Cardiac septum (tissue), 1 donor: ENCODE results near the gene DBN1. TPM values are rescaled to one million over a fixed set of nuclear protein-coding genes. Genes with fewer than 3 reads are reported as not detected.

ENCODE experiments used
- DNase-seq: peaks from one replicate; pipeline ENCODE4 v3.0.0-alpha.2; 2020; ENCODE audit warnings: low spot score
- intact Hi-C: fragments of 100-400 bp; cut with DNase I; formaldehyde crosslinking; loops from one replicate; pipeline ENCODE4 v1.14.0; 2022
- total RNA-seq: library from RNA; stranded (reverse); fragmentation: NEBNext Ultra II Directional; extraction: Animal tissue kit (Norgen Biotek cat#: 25700); gene quantifications from one replicate; pipeline ENCODE4 v1.2.1, GENCODE V29; 2021
- donor health status: DM: no; HTN: no; CAD: no.

The DBN1 gene
- total RNA-seq, 1 donor from 2014 or later, result 27.5 TPM

DNA sequence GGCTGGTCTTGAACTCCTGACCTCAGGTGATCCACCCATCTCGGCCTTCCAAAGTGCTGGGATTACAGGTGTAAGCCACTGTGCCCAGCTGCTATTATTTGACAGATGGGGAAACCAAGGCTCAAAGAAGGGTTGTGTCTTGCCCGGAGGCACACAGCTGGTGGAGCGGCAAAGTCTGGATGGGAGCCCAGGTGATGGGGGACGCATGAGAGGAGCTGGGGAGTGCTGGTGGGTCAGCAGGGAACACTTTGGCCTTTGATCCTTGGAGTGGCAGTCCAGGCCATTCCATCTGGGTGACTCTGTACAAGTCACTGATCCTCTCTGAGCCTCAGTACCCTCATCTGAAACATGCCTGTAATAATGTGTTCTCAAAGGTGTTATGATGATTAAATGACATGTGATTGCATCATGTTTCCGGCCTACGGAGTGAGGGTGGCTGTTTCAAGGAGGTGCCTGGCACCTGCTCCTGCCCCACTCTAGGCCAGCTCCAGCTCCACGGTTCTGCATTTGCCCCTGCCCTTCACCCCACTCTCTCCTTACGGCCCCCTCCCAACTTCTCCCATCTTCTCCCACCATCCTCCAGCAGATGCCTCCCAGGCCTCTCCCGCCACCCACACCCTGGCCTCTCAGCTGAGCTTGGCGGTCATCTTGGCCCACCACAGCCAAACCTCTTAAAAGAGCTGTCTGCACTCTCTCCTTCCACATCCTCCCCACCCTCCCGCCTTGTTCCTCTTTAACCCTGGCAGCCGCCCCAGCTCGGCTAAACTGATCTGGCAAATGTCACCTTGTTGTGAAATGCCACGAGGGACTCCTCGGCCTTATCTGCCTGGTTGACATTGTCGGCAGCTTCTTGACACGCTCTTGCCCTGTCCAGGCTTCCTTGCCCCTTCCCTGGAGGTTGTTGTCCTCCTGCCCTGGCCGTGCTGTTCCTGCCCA, 5.5 kb upstream of the DBN1 start:
- intact Hi-C loops, result loop anchor here (2.0 kb wide), 2 partner anchors 18 to 22 kb away; partner anchors contain the start of gene PDLIM7
- peak; percentile 95 for DNase-seq

DNA sequence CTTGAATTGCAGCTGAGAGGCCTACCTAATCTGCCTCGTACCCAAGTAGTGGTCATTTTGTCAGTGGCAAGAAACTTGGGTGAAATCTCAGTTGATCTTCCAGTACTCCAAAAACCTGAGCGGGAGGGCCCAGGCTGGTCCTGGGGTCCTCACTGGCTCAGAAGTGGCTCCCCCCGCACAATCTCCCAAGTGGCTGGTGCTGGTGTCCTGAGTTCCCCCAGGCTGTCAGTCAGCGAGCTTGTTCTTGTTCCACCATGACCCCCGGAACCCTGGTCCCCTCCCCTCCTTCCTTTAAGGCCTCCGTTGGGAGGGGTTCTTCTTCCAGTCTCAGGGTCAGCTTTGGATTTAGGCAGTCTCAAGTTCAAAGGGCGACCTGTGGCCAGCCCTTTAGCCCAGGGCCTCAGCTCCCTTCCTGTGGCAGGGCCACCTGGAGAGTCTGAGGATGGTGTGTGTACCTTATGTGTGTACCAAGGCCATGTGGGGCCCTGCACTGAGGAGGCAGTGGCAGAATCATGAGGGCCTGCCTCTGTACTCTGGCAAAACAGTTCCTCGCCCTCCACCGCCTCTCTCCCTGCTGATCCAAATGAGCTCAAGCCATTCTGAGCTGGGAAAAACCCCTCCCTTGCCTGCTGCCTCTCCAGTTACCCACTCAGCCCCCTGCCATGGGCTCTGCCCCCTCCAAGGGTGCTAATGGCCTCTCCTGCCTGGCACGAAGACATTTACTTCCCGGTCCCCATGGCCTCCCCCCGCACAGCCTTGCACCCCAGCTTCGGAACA, 4.5 kb upstream of the DBN1 start:
- intact Hi-C loops, result loop anchor here (2.0 kb wide), 2 partner anchors 19 to 21 kb away; partner anchors contain the start of gene PDLIM7
- no peak for DNase-seq

DNA sequence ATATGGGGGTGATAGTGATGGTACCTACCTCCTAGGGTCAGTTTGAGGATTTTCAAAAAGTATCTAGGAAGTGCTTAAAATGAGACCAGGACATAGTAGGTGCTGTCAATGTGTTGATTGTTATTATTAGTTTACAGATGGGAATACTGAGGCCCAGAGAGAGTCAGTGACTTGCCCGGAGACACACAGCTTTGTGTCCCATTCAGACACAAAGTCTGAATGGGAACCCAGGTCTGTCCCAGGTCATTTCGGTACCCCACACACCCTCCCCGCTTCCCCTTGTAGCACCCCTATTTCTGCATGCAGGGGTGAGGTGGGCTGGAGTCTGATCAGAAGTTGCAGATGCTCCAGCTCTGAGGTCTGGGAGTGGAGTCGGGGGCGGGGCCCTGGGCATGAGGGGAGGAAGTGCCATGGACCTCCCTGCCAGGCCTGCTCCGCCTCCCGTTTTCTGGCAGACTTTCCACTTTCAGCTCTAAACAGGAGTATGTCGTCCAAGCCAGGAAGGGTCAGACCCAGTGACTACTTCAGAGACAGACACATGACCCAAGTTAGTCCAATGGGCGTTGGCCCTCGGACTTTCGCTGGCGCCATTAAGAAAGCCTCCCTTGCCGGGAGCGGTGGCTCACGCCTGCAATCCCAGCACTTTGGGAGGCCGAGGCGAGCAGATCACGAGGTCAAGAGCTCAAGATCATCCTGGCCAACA, 3.2 kb upstream of the DBN1 start:
- no peak for DNase-seq
- intact Hi-C loops, result no loop called here

DNA sequence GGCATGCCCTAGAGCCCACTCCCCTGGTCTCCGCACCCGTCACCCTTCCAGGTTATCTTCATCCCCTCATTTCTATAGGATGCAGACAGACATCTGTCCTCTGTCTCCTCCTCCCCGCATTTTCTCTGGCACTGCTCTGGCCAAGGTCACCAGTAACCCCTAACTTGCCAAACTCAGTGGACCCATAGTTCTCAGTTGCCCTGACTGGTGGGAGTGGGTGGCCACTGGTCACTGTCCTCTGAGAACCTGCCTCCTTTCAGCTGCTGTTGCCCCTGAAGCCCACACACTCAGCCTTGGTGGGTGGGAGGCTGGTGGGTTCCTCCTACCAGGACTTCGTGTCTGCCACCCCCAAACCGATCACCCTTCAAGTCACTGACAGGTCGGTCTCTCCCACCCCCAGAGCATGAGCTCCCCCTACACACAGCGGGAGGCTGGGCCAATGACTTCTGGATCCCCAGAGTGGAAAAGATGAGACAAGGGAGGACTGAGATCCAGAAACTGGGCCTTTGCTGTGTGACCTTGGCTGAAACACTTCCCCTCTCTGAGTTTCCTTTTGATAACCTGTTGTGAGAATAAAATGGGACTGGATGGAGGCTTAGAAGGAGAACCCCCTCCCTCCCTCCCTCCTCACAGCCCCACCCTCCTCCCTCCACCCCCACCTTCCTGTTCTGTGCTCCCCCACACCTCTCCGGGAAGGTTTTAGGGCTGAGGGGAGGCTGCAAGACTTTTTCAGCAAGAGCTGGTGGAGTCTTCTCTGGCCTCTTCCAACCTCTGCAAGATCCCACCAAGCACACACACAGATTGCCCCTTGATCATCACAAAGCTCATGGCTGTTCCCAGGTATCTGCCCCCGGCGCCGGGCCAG, 2.4 kb upstream of the DBN1 start:
- intact Hi-C loops, result no loop called here
- no peak for DNase-seq

DNA sequence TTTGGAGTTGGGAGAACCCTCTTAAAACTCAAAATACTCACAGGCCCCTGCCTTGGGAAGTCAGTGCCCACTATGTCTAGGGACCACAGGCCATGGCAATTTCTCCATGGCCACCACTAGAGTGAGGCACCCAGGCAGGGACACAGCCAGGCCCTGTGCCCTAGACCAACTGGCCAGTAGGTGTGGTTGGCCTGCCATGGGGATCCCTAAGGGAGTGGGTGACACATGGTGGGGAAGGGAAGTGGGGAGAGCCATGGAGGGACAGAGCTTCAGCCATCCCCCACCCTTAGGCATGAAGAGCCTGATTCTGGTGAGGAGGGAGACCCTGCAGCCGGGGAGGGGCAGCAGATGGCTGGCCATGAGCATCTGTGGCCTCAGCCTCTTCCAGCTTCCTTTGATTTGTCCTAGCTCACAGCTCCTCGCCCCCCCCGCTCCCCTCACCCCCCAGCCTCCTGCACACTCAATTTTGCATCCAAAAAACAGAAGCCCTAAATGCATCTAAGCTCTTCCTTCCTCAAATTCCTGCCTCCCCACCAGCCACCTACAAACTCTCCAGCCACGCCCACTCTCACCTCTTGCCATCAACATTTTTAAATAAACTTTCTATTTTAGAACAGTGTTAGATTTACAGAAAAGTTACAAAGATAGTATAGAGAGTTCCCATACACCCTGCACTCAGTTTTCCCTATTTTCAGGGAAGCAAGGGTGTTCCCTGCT, 1.6 kb upstream of the DBN1 start:
- DNase-seq, result no peak
- intact Hi-C loops, result no loop called here

DNA sequence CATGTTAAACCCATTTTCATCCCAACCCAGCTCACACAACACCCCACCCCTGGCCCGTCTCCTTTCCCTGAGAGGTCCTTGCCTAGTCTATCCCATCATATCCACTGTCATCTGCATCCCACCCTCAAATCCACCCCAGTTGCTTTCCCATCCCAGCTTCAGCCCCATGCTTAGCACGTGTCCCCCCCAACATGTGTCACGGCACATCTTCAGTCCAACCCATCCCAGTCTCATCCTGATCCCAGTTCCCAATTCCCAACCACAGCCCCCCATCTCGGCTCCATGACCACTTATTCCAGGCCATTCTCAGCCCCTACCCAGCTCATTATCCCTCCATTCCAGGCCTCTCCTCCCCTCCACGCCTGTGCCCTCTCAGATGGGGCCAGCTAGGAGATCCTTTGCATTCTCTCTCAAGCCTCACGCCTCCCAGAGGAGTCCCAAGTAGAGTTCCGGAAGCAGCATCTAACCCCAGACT, 605 bp upstream of the DBN1 start:
- DNase-seq, result no peak
- intact Hi-C loops, result no loop called here

DNA sequence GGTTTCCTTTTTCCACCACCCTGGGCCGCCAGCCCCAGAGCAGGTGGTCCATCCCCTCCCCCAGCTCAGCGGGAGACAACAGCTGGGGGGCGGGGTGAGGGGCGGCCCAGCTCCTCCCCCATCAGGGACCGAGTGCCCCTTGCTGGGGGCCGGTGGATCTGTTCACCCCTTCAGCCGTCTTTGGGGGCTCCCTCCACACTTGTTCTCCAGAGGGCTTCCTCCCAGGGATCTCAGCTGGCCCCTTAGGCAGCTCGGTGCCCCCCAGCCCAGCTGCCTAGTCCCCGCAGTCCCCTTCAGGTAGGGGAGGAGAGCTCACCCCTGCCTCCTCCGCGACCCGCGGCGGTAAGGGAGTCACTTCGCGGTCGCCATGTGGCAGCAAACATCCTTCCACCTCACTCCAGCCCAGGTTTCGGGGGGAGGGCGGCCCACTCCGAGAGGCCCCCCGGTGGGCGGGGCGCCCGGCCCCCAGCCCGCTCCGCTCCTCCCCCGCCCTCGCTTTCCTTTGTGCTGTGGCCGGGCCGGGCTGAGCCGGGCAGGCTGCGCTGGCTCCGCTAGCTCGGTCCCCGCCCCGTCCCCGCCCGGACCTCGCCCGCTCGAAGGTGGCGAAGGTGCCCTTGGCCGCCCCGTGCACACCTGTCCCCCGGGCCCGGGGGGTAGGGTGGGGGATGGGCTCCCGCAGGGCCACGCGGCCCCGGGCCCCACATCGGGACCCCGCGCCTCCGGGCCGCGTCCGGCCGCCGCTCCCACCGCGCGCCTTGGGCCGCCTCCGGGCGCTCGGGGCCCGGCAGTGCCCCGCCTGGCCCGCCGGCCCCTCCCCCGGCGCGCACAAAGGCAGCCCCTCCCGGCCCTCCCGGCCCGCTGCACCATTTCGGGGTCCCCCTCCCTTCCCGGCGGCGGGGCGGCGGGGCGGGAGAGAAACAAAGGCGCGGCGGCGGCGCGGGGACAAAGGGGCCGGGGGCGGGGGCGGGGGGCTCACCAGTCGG, 683 bp downstream of the DBN1 start:
- no peak for DNase-seq
- intact Hi-C loops, result no loop called here

DNA sequence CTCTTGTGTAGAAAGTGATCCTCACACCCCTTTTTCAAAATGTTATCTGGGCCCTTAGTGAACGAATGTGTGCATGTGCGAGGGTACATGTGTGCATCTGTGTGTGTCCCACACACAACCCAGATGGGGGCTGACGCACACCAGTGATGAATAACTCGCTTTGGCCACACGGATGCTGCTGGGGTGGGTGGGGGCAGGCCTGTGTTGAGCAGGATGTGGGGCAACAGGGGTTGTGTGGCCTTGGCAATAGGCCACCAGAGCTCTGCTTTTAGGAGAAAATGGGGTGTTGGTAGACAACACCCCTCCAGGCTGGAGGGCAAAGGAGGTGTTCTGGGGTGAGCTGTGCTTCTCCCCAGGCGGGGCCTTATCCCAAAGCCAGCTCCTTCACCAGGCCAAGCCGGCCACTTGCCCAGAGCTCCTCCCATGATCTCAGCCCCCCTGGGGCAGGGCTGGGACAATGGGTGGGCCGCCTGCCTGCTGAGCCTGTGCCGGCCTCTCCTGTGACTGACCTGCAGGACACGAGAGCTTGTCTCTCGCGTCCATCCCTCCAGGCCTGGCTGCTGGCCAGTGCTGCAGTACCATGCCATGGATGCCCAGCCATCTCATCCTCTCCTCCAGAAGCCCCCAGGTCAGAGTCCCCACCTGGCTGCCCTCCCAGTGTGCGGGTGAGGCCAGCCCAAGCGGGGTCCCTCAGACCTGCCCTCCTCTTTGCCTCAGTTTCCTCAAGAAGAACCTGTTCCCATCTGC, 1.7 kb downstream of the DBN1 start:
- intact Hi-C loops, result no loop called here
- DNase-seq, result no peak

DNA sequence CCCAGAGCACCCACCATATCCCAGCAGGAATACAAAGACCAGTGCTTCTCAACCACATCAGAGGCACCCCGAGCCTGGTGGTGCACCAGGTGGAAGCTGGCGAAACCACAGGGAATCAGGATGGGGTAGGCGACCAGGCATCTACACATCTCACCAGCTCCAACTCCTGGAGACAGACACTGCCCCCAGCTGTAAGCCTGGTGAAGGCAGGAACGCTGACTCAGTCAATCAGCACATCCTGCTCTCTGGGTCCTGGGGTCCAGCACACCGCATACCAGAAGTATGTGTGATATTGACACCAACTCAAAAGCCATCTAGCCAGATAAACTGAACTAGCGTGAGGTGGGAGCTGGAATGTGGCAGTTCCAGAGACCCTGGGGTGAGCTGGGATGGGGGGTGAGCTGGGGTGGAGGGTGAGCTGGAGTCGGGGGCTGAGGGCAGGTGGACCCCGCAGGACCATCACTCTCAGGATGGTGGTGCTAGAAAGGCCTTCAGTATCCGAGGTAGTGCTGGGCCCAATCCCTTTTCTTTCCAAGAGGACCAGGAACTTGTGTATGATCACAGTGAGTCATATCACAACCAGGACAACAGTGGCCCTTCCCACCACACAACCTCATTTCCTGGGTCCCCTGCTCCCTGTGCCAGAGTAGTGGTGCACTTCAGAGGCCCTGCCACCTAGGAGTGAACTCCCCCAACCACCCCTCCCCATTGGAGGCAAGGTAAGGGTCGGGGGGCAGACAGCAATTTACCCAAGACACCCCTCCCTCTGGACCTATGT, 2.5 kb downstream of the DBN1 start:
- no peak for DNase-seq
- intact Hi-C loops, result no loop called here

DNA sequence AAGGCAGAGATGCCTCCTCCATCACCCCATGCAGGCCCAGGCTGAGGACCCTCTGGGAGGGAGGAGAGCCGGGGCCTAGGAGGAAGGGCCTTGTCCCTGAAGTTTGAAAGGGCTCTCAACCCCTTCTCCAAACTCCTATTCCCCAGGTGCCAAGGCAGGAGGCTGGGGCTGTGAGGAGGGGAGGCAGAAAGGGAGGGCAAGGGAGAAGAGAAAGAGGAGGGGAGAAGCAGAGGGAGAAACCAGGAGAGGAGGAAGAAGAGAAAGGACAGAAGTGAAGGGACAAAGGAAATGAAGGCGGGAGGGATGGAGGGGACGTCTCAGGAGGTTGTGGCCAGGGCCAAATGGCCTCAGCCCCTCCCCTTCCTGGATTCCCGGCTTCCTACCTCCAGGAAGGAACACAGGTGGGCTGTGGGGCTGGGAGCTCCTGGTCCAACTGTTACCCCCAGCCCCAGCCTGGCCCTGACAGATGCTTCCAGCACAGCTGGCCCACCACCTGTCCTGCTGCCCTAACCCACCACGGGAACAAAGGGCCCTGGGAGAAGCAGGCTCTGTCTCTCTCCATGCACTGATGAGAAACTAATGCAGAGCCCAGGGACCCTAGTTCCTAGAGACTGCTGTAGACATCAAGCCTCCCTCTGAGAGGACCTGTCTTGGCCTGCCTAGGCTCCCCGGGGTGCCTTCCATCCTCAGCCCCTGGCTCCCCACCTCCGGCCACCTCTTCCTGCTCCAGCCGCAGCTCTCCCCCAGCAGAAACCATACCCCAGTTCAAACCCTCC, 3.5 kb downstream of the DBN1 start:
- DNase-seq, result no peak
- intact Hi-C loops, result no loop called here

DNA sequence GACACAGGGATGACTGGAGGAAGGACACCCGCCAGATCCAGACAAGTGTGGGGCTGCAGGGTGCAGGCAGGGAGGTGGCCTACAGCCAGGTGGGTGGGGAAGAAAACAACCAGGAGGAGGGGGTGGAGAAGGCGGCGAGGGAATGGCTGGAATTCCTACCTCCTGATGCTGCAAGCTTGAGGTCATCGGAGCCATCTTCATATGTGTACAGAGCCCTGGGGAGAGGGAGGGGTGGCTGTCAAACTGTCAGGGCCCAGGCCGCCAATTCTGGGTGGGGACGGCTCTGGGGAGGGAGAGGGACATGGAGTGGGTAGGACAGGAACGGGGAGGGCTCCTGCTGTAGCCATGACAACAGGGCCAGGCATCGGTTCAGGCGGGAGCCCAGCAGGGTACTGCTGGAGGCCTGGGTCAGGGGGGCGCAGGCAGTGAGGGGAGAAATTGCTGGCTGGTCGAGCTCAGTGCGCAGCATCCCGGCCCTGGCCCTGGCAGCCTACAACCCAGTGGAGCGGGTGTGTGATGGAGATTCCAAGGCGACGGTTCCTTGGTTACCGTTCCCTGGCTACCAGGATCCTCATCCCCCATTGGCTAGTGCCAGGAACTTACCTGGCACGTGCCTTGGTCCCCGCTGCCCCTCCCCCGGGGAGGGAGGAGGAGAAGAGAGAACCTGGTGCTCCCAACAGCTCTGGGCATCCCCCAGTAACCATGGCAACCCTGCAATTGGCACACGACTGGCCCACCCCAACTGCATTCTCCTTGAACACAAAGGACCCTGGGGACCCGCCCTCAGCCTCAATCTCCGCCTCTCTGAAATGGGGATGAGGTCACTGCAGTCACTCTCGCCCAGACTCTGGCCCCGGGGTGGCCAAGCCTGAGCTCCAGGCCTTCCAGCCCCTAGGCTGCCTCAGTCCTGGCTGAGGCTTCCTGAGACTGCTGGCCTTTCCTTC, 4.5 kb downstream of the DBN1 start:
- intact Hi-C loops, result no loop called here
- no peak for DNase-seq

DNA sequence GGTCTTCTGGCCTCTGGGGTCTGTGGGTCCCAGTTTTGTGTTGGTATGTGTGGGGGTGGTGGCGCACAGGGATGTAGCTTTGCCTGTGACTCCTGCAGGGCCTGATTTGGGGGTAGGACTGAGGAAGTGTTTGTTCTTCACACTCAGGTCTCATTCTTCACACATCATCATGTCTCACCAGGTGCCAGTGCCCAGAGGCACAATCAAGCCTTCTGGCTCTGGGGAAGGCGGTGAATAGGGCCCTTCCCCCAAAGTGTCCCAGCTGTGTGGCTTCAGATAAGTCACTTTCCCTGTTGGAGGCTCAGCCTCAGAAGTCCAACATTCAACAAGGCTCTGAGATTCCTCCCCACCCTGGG, 5.1 kb downstream of the DBN1 start:
- DNase-seq, result no peak
- intact Hi-C loops, result no loop called here

DNA sequence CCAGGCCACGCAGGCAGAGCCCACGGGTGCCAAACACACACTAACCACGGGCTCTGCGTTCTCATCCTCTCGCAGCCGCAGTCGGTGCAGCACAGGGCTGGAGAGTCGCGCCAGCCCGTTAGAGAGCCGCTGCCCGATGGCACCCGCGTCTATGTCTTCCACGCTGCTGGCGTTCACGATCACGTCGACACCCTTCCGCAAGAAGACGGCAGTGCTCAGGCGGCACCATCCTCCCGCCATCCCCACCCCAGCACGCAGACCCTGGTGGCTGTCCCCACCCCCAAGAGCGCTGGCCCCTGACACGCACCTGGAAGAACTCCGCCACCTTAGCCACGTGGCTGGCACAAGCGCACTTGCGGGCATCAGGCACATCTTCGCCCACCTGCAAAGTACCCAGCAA, 6.0 kb downstream of the DBN1 start:
- intact Hi-C loops, result no loop called here
- DNase-seq, result no peak

DNA sequence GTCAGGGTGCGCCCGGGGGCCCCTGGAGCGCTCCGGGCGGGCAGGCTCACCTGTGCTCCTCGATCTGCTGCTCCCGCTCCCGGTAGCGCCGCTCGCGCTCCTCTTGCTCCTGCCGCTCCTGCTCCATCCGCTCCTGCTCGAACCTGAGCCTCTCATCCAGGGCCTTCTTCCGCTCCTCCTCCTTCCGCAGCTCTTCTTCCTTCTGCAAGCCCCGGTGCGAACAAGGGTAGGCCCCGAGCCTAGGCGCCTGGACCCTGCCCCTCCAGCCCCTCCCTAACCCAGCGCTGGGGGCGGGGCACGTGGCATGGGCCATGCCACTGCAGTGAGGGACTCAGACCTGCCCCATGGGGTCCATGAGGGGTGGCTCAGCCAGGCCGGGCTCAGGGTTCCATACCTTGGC, 6.6 kb downstream of the DBN1 start:
- no peak for DNase-seq
- intact Hi-C loops, result no loop called here
